SU-DHL-6 (cell line): ENCODE measurements around the gene GJB6.

Source experiments
- H2AFZ ChIP-seq: fragments of 200-600 bp; sonication (generic); 2 replicates; pipeline ENCODE4 v1.6.1; 2014; ENCODE audit warnings: low read depth, mild to moderate bottlenecking, moderate library complexity, mixed read lengths, antibody characterized with exemption, low read length; ENCODE audit not compliant: severe bottlenecking
- H3F3A ChIP-seq: fragments of 200-600 bp; shearing (Covaris generic); 2 replicates; pipeline ENCODE4 v1.6.0; 2016; ENCODE audit warnings: antibody characterized with exemption, mild to moderate bottlenecking; ENCODE audit not compliant: insufficient read depth
- H3K27ac ChIP-seq: fragments of 200-600 bp; sonication (generic); 2 replicates; pipeline ENCODE4 v1.5.1; 2016; ENCODE audit warnings: low read depth, mild to moderate bottlenecking, low read length, moderate library complexity, mixed read lengths
- H3K27me3 ChIP-seq: fragments of 200-600 bp; sonication (generic), shearing (Covaris generic); 2 replicates; pipeline ENCODE4 v1.6.0; 2014; ENCODE audit warnings: mild to moderate bottlenecking, low read length
- H3K36me3 ChIP-seq: fragments of 200-600 bp; sonication (generic); 2 replicates; pipeline ENCODE4 v1.6.1; 2014; ENCODE audit warnings: mild to moderate bottlenecking, low read length, mixed read lengths
- H3K4me2 ChIP-seq: fragments of 300-600, 200-600 bp; shearing (Covaris generic), sonication (generic); 2 replicates; pipeline ENCODE4 v1.6.0; 2014; ENCODE audit warnings: low read length, low read depth, mild to moderate bottlenecking; ENCODE audit not compliant: poor library complexity, severe bottlenecking
- H3K4me3 ChIP-seq: fragments of 200-600 bp; sonication (generic); 2 replicates; pipeline ENCODE4 v1.5.1; 2014; ENCODE audit warnings: antibody characterized with exemption, low read length, mild to moderate bottlenecking, mixed read lengths; ENCODE audit not compliant: insufficient read depth, poor library complexity, severe bottlenecking
- H3K79me2 ChIP-seq: fragments of 200-600 bp; sonication (generic); 2 replicates; pipeline ENCODE4 v1.6.1; 2014; ENCODE audit warnings: mild to moderate bottlenecking, low read length, moderate library complexity; ENCODE audit not compliant: insufficient read depth
- H3K9ac ChIP-seq: fragments of 200-600 bp; sonication (generic); 2 replicates; pipeline ENCODE4 v1.7.0; 2014; ENCODE audit warnings: mild to moderate bottlenecking, low read length
- H3K9me2 ChIP-seq: fragments of 200-600 bp; sonication (generic); replicated peaks from 2 replicates; pipeline ENCODE4 v1.6.1; 2014; ENCODE audit warnings: low read length; ENCODE audit not compliant: insufficient read depth
- H3K9me3 ChIP-seq: fragments of 200-600 bp; sonication (generic); 2 replicates; pipeline ENCODE4 v1.6.1; 2014; ENCODE audit warnings: low read length, mixed read lengths; ENCODE audit not compliant: insufficient read depth
- H4K20me1 ChIP-seq: fragments of 200-600 bp; sonication (generic); 2 replicates; pipeline ENCODE4 v1.6.1; 2014; ENCODE audit warnings: low read depth, mild to moderate bottlenecking, antibody characterized with exemption, low read length, moderate library complexity, mixed read lengths
- EZH2phosphoT487 ChIP-seq: fragments of 200-600 bp; sonication (generic), shearing (Covaris generic); conservative IDR thresholded peaks from 2 replicates; pipeline ENCODE4 v1.6.1; 2018; ENCODE audit warnings: mild to moderate bottlenecking, antibody characterized with exemption, low read length, moderate library complexity, mixed read lengths
- TF ChIP-seq, protein P1 (sequence below): fragments of 200-600 bp; sonication (generic); IDR thresholded peaks from one replicate; pipeline ENCODE4 v1.5.1; 2017; ENCODE audit warnings: antibody characterized with exemption, mild to moderate bottlenecking, low read length, moderate library complexity; ENCODE audit not compliant: insufficient read depth, poor library complexity, severe bottlenecking

GJB6 gene

DNA sequence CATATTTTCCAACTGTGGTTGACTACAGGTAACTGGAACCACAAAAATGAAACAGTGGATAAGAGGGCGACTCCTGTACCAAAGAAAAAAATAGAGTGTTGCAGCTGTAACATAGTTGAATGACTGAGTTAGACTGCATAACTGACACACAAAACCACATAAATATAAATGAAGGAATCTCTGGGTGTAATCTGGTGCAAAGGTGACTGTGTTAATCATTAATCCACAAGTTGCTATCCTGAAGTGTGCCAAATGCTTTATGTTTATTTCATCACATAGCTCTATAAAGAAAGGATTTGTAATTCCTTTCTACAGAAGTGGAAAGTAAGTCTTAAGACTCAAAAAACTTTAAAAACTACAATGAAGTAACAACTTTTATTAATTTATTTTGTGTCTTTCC, 33.3 kb downstream of the GJB6 start:
- H4K20me1 ChIP-seq = no peaks in the 10 kb centered on the region
- H3F3A ChIP-seq = no peaks in the 10 kb centered on the region
- H3K27ac ChIP-seq = no peak overlapping the region
- H3K9me2 ChIP-seq = no peaks in the 10 kb centered on the region
- peaks cover 4% of the 10 kb centered on the region; the same call in 1 of the 2 replicates for H3K9me3 ChIP-seq
- no peak overlapping the region for H3K9ac ChIP-seq
- H3K36me3 ChIP-seq = no peaks in the 10 kb centered on the region
- H3K79me2 ChIP-seq = no peaks in the 10 kb centered on the region
- H2AFZ ChIP-seq = no peak overlapping the region
- no peaks in the 10 kb centered on the region for H3K27me3 ChIP-seq
- no peak overlapping the region for H3K4me2 ChIP-seq
- no peak for TF ChIP-seq EZH2phosphoT487
- TF ChIP-seq, protein P1, sequence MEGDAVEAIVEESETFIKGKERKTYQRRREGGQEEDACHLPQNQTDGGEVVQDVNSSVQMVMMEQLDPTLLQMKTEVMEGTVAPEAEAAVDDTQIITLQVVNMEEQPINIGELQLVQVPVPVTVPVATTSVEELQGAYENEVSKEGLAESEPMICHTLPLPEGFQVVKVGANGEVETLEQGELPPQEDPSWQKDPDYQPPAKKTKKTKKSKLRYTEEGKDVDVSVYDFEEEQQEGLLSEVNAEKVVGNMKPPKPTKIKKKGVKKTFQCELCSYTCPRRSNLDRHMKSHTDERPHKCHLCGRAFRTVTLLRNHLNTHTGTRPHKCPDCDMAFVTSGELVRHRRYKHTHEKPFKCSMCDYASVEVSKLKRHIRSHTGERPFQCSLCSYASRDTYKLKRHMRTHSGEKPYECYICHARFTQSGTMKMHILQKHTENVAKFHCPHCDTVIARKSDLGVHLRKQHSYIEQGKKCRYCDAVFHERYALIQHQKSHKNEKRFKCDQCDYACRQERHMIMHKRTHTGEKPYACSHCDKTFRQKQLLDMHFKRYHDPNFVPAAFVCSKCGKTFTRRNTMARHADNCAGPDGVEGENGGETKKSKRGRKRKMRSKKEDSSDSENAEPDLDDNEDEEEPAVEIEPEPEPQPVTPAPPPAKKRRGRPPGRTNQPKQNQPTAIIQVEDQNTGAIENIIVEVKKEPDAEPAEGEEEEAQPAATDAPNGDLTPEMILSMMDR = no peak
- H3K4me3 ChIP-seq = no peak overlapping the region

- no peaks in the 10 kb centered on the region for H4K20me1 ChIP-seq
- H3K4me2 ChIP-seq = no peak overlapping the region
- H3K9ac ChIP-seq = no peak overlapping the region
- H2AFZ ChIP-seq = no peak overlapping the region
- no peaks in the 10 kb centered on the region for H3K27me3 ChIP-seq
- H3F3A ChIP-seq = no peaks in the 10 kb centered on the region
- no peak for TF ChIP-seq EZH2phosphoT487
- TF ChIP-seq, protein P1 = peak; percentile 74
- no peak overlapping the region for H3K4me3 ChIP-seq
- peaks cover 4% of the 10 kb centered on the region; the same call in 1 of the 2 replicates for H3K9me3 ChIP-seq
- H3K9me2 ChIP-seq = no peaks in the 10 kb centered on the region
- H3K36me3 ChIP-seq = no peaks in the 10 kb centered on the region
- H3K27ac ChIP-seq = no peak overlapping the region
- no peaks in the 10 kb centered on the region for H3K79me2 ChIP-seq
Measured at GRCh38 chr13:20197361-20197834, 34.7 kb downstream of the GJB6 start.

GRCh38 chr13:20195801-20196200, 36.3 kb downstream of the GJB6 start:
- Histone ChIP-seq H3K27ac (no peak overlapping the region), H3K9me3 (no peaks in the 10 kb centered on the region), H3K36me3 (no peaks in the 10 kb centered on the region), H3K79me2 (no peaks in the 10 kb centered on the region), H2AFZ (no peak overlapping the region), H3F3A (no peaks in the 10 kb centered on the region), H3K9ac (no peak overlapping the region), H3K4me2 (no peak overlapping the region), H3K4me3 (no peak overlapping the region), H3K27me3 (no peaks in the 10 kb centered on the region), H4K20me1 (no peaks in the 10 kb centered on the region), H3K9me2 (no peaks in the 10 kb centered on the region)
- TF ChIP-seq, protein P1 = no peak
- TF ChIP-seq EZH2phosphoT487 = no peak
